ENCODE measurements around the gene PTPRQ. TPM values are rescaled to one million over a fixed set of nuclear protein-coding genes. Genes with fewer than 3 reads are reported as not detected.

The PTPRQ gene
- total and polyA plus RNA-seq, 9 of the 15 experiments (the other 6 are each of a cell fraction or from before 2014, with no cell fraction given), result not detected

DNA sequence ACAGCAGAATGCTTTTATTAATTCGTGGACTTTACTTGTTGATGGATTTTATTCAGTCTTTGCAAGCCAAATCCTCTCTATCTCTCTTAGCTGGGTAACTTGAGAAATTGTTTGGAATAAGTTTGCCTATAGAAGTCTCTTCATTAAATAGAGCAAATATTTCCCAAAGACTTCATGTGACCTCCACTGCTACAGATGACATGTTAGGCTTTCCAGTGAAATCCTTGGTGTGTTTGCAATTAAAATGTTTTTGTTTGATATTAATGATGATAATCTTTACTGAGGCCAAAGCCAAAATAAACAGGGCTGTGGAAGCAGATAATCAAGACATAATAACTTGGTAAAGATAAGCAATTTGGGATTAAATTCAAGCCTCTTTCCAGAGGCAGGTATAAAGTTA, 267.8 kb downstream of the PTPRQ start:
- H3K9me3 ChIP-seq (replicated peaks; ENCODE audit: control insufficient read depth, insufficient read depth, low read depth, low read length), result no peaks in the 10 kb centered on the region
- BruUV-seq (replicated peaks), result no TSS peak
- ATAC-seq, result no peak
- 0% methylated on average over 1 of the region's 1 CpG for WGBS (ENCODE audit: insufficient coverage, low coverage, missing lambda C conversion rate)
- no peaks in the 10 kb centered on the region for H3K4me1 ChIP-seq (replicated peaks in 1 of 2; ENCODE audit: control insufficient read depth in 2 of 2, insufficient read depth in 2 of 2, low read length in 2 of 2)
- H3K9me1 ChIP-seq (ENCODE audit: control insufficient read depth, insufficient read depth, low read length), result no peaks in the 10 kb centered on the region
- intact Hi-C loops (cut with micrococcal nuclease) (no loop called here), in situ Hi-C loops (cut with MboI) (no loop called here)
- H2AFZ ChIP-seq (ENCODE audit: low read depth, low read length), result no peak overlapping the region
- H3K27me3 ChIP-seq (ENCODE audit: control insufficient read depth in 2 of 2, insufficient read depth in 2 of 2, low read length in 2 of 2), result no peaks in the 10 kb centered on the region
- no peaks in the 10 kb centered on the region for H4K20me1 ChIP-seq (replicated peaks; ENCODE audit: control insufficient read depth, insufficient read depth, low read length)
- H3K36me3 ChIP-seq (ENCODE audit: control insufficient read depth, insufficient read depth, low read length), result no peaks in the 10 kb centered on the region
- ChIA-PET CTCF (ENCODE audit: low intra/inter-chr PET ratio) (no interaction called here), POLR2A (no interaction called here)
- DNase-seq (ENCODE audit: extremely low read depth in 1 of 4, low spot score in 3 of 4), result no peak
- no peak overlapping the region for H3K27ac ChIP-seq (ENCODE audit: extremely low read depth, low read depth, low read length)
- H3K9ac ChIP-seq (ENCODE audit: insufficient read depth in 1 of 2, low read depth in 2 of 2, low read length in 2 of 2), result no peak overlapping the region
- H3K79me2 ChIP-seq (ENCODE audit: control insufficient read depth, insufficient read depth, low read length), result no peaks in the 10 kb centered on the region
- FAIRE-seq, result no peak
- no peak overlapping the region for H3K4me2 ChIP-seq (ENCODE audit: insufficient read depth, low read length)
- no peak overlapping the region for H3K4me3 ChIP-seq
- TF ChIP-seq HEY1 (CRISPR knock-in tag; IDR thresholded peaks at IDR 0.05; ENCODE audit: borderline replicate concordance), result no peak
- no peak for TF ChIP-seq FOXA1 (IDR thresholded peaks at IDR 0.05; ENCODE audit: borderline replicate concordance)
- TF ChIP-seq, protein P1, sequence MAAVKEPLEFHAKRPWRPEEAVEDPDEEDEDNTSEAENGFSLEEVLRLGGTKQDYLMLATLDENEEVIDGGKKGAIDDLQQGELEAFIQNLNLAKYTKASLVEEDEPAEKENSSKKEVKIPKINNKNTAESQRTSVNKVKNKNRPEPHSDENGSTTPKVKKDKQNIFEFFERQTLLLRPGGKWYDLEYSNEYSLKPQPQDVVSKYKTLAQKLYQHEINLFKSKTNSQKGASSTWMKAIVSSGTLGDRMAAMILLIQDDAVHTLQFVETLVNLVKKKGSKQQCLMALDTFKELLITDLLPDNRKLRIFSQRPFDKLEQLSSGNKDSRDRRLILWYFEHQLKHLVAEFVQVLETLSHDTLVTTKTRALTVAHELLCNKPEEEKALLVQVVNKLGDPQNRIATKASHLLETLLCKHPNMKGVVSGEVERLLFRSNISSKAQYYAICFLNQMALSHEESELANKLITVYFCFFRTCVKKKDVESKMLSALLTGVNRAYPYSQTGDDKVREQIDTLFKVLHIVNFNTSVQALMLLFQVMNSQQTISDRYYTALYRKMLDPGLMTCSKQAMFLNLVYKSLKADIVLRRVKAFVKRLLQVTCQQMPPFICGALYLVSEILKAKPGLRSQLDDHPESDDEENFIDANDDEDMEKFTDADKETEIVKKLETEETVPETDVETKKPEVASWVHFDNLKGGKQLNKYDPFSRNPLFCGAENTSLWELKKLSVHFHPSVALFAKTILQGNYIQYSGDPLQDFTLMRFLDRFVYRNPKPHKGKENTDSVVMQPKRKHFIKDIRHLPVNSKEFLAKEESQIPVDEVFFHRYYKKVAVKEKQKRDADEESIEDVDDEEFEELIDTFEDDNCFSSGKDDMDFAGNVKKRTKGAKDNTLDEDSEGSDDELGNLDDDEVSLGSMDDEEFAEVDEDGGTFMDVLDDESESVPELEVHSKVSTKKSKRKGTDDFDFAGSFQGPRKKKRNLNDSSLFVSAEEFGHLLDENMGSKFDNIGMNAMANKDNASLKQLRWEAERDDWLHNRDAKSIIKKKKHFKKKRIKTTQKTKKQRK (IDR thresholded peaks at IDR 0.05; ENCODE audit: borderline replicate concordance, low read depth, low read length), result no peak

Data from K562 (cell line).